ENCODE data around the gene SATB1.

SATB1 gene

DNA sequence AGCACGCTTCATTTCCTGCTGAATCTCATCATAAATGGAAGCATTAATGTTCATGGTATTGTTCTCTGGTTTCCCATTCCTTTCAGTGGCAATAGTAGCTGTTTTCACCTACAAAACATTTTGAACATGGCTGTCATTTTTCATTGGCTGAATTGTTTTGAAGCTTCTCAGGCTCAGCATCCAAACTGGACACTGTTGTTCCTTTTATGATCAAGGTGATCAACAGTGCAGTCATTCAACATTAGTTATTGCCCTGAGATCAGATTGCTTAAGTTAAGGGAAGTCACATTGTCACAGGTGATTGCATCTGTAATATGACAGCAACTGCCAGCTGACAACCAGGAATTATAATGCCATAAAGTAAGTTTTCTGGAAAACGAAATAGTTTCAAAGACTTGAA is 46.9 kb downstream of the SATB1 start:
- no peak overlapping the region for H3K4me3 ChIP-seq (ENCODE audit: low read depth, low read length)
- TF ChIP-seq, protein P1, sequence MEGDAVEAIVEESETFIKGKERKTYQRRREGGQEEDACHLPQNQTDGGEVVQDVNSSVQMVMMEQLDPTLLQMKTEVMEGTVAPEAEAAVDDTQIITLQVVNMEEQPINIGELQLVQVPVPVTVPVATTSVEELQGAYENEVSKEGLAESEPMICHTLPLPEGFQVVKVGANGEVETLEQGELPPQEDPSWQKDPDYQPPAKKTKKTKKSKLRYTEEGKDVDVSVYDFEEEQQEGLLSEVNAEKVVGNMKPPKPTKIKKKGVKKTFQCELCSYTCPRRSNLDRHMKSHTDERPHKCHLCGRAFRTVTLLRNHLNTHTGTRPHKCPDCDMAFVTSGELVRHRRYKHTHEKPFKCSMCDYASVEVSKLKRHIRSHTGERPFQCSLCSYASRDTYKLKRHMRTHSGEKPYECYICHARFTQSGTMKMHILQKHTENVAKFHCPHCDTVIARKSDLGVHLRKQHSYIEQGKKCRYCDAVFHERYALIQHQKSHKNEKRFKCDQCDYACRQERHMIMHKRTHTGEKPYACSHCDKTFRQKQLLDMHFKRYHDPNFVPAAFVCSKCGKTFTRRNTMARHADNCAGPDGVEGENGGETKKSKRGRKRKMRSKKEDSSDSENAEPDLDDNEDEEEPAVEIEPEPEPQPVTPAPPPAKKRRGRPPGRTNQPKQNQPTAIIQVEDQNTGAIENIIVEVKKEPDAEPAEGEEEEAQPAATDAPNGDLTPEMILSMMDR (IDR thresholded peaks at IDR 0.05; ENCODE audit: borderline replicate concordance, insufficient read depth, low read depth, low read length): no peak

DNA sequence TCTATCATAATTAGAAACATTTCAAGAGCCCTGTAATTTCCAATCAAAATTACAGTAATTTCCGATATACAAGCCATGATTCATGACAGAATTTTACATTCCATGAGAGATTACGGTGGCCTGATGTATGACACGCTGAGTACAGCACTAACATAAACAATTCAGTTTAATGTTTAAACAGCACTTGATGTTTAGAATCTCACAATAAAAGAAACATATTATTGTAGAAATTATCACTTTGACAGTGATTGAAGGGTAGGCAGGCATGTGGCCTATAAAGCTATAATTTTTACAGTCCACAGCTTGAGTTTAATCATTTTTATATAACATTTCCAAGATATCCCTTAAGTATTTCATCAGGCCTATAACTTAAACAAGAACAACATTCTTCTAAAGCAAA is 48.5 kb downstream of the SATB1 start:
- no peak overlapping the region for H3K4me3 ChIP-seq (ENCODE audit: low read depth, low read length)
- TF ChIP-seq, protein P1 (IDR thresholded peaks at IDR 0.05; ENCODE audit: borderline replicate concordance, insufficient read depth, low read depth, low read length): no peak

DNA sequence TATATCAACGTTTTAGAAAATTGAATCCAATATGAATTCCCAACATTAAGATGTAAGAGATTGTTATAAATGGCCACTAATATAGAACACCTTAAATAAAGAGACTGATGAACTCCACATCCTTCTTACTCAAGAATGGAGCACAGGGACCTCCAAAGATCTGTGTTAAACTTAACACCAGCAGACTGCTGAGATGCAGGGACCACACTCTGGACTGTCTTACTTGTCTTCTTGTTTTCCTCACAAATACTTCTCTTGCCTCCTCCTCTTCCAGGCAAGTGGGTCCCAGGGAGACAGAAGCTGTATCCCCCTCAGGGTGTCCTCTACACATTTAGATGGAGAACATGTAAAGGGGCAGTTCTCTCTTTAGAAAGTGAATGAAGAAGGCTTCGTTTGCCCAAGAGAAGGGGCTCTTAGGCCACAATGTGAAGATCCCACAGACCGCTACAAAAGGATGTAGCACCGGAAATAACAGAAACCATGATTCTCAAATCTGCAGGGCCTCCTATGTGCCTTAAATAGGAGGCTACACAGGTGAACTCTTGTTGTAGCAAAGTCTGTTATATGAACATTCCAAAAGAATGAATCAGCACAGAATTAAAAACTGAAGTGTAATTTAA is 52.2 kb downstream of the SATB1 start:
- no peak overlapping the region for H3K4me3 ChIP-seq (ENCODE audit: low read depth, low read length)
- TF ChIP-seq, protein P1 (IDR thresholded peaks at IDR 0.05; ENCODE audit: borderline replicate concordance, insufficient read depth, low read depth, low read length): no peak

DNA sequence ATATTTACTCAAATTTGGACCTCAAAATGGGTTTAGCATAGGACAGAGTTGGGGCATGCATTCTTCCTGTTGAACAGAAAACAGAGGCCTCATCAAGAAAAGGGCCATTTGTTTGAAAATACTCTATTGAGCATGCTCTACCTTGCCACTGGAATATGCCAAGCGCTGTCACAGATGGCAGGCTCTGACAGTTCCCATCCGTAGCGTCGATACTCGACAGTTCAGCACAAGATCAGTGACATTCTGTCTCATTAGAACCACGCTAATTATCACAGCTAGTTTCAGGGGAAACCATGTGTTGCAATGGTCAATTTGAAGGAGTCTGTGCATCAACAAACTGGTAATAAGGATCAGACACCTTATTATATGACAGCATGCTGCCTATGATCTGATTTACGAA is 54.5 kb downstream of the SATB1 start:
- no peak overlapping the region for H3K4me3 ChIP-seq (ENCODE audit: low read depth, low read length)
- TF ChIP-seq, protein P1 (IDR thresholded peaks at IDR 0.05; ENCODE audit: borderline replicate concordance, insufficient read depth, low read depth, low read length): no peak

DNA sequence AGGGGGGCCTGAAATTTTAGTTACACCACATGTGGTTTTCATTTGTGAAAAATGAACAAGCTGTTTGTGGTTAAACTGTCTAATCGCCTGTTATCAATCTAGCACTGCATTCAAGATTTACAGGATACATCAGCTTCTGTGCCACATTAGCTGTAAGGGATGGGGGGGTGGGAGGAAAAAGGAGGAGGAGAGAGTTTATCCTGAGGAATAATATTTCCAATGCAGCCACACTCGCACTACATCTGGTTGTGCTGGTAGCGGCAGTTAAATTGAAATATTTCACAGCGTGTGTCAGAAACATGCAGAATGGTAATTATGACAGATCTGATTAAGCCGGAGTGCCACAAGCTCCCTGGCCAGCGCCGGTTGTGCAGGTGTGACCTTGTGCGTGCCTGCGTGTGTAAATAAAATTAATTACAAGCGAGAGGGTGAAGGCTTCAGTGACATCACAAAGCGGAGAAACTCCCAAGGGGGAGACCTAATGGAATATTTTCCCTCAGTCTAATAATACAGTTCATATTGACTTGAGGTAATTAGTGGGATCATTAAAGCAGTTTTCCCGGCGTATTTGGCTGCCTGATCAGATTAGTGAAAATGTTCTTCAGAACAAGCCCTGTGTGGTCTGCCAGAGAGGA is 55.5 kb downstream of the SATB1 start:
- no peak overlapping the region for H3K4me3 ChIP-seq (ENCODE audit: low read depth, low read length)

DNA sequence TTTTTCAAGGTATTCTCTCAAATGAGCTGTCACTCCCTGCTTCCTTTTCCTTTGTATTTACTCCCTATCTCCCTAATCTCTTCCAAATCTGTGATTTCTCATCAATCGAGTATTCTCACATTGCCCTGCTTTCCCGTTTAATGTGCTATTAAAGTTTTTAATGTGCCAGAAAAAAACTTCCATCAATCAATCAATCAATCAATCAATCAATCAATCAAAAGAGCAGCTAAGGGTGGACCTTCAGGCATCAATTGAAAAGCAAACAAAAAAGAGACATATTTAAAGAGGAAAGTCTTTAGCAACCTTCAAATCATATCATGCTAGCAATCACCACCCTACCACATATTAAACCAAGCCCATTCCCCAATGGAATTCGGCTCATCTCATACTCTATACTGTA is 58.9 kb downstream of the SATB1 start:
- H3K4me3 ChIP-seq (ENCODE audit: low read depth, low read length): no peak overlapping the region
- TF ChIP-seq, protein P1 (IDR thresholded peaks at IDR 0.05; ENCODE audit: borderline replicate concordance, insufficient read depth, low read depth, low read length): no peak

More for the DNA sequence above, 55.5 kb downstream of the SATB1 start:
- TF ChIP-seq, protein P1 (IDR thresholded peaks at IDR 0.05; ENCODE audit: borderline replicate concordance, insufficient read depth, low read depth, low read length): no peak

DNA sequence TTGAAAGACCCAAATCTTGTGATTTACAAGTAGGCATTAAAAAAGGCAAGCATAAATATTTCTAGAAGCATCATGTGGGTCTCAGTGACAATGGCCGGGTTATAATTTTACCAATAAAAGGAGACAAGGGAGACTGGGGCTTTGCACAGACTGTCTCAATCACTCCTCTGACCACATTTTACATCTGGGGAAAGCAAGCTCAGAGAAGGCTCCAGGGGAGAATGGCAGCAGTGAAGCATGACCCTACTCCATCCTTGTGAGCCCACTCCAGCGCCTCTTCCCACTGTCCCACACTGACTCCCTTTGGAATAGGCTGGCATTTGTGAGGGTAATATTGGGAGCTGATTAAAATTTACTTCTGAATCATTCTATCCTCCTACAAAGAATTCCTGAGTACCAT is 61.8 kb downstream of the SATB1 start:
- TF ChIP-seq, protein P1 (IDR thresholded peaks at IDR 0.05; ENCODE audit: borderline replicate concordance, insufficient read depth, low read depth, low read length): no peak
- H3K4me3 ChIP-seq (ENCODE audit: low read depth, low read length): no peak overlapping the region
